Retina (tissue), 1 donor: ENCODE results near the gene UQCRFS1.
"Not testable (repeated sequence)": the region's sequence is repeated elsewhere in the genome, so short reads cannot be mapped to it uniquely, and the experiment has no call there.

Source experiments
- DNase-seq: peaks from one replicate; pipeline ENCODE4 v3.0.0-alpha.2; 2016

UQCRFS1 gene

DNA sequence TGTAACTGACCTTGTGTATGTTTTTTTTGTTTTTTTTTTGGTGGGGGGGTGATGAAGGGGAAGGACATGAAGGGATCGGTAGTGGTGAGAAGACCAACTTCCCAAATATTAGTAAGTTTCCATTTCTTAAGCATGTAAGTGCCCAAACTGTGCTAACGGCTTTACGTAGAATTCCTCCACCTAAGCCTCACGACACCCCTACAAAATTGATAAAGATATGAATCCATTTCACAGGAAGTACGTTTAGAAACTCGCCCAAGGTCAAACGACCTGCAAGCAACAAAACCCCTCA, 649 bp downstream of the UQCRFS1 start:
- DNase-seq: no peak

DNA sequence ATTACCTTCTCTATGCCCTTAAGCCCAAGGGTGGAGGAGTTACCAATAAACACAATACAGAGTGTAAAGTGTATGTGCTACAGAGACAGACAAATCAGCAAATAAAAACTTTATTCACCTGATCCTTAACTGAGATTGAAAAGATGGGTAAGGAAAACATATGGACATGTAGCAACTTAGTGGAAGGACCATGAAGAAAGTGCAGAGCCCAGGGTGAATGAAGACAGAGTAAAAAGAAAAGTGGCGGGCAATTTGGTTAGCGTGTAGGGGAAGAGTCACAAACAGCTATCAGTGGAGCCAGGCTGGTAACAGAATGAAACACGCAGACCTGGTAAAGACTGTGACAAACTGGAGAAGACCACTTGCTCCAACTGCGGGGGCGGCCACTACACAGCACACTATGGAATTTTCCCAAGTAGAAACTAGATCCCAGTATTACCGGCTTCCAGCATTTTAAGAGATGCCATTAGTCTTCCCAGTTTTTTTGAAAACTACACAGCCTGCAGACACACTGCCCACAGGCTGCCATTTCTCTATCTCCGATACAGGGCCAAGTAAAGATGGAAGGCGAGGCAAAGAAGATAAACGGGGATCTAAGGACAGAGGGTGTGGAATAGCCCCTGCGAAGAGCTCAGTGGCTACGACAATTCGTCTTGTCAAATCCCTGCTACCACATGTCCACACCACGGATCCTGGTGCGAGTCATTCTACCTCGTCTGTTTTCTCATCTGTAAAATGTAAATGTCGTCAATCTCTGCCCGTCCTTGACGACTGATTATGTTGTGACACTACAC, 1.2 kb downstream of the UQCRFS1 start:
- no peak for DNase-seq

GRCh38 chr19:29211041-29211440, 1.9 kb downstream of the UQCRFS1 start:
- DNase-seq: not testable (repeated sequence)

GRCh38 chr19:29210502-29210901, 2.4 kb downstream of the UQCRFS1 start:
- DNase-seq: not testable (repeated sequence)

- DNase-seq: not testable (repeated sequence)
These were observed 5.4 kb downstream of the UQCRFS1 start for GRCh38 chr19:29207403-29208187.

- no peak for DNase-seq
These were observed 6.5 kb downstream of the UQCRFS1 start for GRCh38 chr19:29206453-29206852.

DNA sequence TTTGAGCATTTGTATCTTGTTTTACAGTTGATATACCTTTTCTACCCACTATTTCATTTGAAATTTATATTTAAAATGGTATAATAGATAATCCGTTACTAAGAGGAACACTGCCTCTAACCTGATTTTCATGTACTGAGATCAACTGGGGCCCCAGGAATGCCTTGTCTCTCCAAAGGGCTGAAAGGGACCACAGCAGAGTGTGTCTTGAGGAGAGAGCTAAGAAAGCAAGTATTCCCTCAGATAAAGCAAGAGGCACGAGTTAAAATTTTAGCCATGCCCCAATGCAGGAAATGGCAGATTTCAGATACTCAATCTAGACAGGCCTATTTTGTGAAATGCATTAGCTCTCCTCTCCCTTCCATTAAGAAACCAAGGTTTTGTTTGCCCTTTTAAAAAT, 10.7 kb downstream of the UQCRFS1 start:
- DNase-seq: no peak

DNA sequence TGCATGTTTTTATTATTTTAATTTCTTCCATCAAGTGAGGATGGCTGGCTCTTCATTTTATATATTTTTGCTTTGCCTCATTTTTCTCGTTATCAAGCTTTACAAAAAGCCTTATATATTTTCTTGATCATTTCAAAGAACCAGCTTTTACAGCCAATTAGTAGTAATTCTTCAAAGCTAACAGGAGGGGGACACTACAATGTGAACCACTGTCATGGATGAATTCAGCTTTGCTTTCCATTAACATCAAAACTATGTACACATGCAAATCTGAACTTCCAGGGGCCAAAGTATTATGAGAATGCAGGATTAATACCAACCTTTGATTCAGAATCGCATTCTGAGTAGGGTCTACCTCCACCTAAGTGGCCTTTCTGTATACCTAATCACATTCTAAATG, 11.1 kb downstream of the UQCRFS1 start:
- no peak for DNase-seq

DNA sequence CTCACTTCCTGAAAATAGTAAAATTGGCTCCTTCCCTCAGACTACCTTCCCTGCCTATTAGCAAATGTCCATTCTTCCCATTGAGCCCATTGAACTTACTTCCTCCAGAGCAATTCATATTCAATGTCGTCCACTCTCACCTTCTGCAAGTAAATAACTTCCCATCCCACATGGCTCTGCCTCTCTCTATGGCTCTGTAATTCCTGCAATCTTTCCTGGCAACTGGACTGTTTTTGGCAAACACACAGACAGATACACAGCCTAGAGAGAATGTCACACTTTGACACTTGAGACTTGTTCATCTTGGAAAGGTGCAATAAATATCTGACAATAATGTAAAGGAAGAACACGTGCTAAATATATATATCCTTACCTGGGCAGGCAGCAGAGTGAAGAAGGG, 18.3 kb downstream of the UQCRFS1 start:
- no peak for DNase-seq

- no peak for DNase-seq
These were observed 19.8 kb downstream of the UQCRFS1 start for GRCh38 chr19:29193155-29193554.

DNA sequence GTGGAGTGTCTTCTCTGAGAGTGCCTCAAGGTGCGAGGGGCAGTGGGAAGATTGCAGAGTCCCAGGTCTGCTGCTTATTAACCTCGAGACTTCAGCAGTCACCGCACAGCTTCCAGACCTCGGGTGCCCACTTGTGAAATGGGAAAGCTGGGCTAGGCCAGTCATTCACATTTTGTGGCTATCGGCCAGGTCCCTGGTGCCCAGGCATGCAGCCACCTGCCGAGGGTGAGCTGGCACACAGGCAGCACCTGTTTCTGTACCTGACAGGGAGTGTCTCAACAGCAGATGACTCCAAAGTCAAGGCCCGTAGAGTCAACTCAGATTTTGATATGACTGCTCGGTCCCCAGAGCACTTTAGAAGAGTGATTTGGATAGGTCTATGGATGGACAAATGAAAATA, 21.9 kb downstream of the UQCRFS1 start:
- DNase-seq: no peak

DNA sequence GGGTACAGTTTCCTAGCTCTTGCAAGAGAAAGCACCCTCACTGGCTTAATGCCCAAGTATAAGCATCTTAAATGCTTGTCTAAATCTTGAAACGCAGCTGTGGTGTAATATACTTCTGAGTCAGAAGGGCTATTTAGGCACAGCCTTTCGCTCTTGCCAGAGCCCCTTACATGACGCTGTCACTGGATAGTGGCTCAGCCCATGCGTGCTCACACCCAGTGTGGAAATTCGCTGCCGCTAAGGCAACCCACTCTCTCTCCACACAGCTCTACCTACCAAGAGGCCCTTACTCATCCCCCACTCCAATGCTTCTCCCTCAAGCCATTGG, 24.0 kb downstream of the UQCRFS1 start:
- no peak for DNase-seq

GRCh38 chr19:29188289-29189032, 24.5 kb downstream of the UQCRFS1 start:
- no peak for DNase-seq

- no peak for DNase-seq
These were observed 25.3 kb downstream of the UQCRFS1 start for GRCh38 chr19:29187676-29188075.

- no peak for DNase-seq
These were observed 27.5 kb downstream of the UQCRFS1 start for GRCh38 chr19:29185427-29185826.

DNA sequence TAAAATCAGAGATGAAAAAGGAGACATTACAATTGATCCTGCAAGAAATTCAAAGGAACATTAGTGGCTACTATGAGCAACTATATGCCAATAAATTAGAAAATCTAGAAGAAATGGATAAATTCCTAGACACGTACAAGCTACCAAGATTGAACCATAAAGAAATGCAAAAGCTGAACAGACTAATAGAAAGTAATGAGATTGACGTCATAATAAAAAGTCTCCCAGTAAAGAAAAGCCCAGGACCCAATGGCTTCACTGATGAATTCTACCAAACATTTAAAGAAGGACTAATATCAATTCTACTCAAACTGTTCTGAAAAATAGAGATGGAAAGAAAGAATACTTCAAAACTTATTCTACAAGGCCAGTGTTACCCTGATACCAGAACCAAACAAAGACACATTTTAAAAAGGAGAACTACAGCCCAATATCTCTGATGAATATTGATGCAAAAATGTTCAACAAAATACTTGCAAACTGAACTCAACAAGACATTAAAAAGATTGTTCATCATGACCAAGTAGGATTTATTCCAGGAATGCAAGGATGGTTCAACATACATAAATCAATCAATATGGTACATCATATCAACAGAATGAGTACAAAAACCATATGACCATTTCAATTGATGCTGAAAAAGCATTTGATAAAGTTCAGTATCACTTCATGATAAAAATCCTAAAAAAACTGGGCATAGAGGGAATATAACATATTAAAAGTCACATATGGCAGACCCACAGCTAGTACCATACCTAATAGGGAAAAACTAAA, 35.8 kb downstream of the UQCRFS1 start:
- DNase-seq: no peak

DNA sequence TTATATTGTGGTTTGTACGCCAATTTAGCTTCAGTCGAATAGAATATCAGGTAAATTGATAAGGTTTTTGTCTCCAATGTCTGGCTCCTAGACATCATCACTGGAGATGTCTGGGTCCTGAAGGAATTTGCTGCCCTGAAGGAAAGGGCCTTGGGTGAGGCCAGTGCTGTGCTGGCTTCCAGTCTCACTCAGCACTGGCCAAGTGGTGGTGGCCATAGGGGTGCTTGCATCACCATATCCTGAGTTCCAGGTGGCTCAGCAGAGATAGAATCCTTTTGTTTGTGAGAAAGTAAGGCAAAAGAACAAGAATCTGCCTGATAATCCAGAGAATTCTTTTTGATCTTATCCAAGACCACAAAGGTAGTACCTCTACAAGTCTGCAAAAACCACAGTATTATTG, 39.1 kb downstream of the UQCRFS1 start:
- DNase-seq: no peak

DNA sequence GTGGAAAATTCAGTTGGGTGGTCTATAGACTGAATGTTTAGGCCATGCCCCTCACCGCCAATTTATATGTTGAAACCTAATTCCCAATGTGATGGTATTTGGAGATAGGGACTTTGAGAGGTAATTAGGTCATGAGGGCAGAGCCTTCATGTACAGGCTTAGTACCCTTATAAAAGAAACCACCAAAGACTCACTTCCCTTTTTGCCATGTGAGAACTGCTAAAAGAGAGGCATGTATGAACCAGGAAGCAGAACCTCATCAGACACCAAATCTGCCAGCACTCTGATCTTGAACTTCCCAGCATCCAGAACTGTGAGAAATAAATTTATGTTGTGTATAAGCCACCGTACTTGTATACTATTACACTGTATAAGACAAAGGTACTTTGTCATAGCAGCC, 40.6 kb downstream of the UQCRFS1 start:
- no peak for DNase-seq

GRCh38 chr19:29171525-29171924, 41.4 kb downstream of the UQCRFS1 start:
- DNase-seq: no peak

DNA sequence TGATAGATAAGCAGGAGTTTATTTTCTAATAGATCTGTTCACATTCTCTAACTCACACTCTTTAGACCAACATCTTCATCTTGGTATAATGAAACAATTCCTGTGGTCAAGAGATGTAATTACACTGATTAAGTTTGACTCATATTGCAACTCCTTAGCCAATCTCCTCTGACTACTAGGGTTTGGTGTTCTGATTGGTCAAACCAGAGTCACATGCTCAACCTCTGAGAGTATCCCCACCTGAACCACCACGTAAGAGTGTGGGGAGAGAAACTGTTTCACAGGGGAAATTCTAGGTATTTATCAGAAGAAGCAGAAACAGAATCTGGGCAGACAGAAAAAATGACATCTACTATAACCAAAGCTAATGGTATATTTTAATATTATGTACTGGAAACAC, 42.4 kb downstream of the UQCRFS1 start:
- DNase-seq: no peak

DNA sequence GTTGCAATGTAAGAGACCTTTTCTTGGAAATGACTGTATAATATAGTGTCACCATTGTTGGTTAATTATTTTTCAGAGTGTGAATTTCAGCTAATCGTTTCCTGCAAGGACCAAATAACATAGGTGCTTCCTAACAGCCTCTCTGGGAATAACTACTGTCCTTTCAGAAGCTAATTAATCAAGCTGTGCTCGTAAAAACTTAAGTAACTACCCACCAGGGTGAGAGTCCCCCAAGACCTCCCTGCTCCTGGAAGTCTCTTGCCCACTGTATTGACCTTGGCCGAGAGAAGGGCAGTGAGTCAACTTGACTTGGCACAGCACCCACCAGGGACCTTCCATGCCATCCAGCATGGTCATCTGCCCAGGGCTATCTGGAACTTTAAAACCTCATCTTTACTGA, 50.3 kb downstream of the UQCRFS1 start:
- DNase-seq: no peak

- DNase-seq: no peak
These were observed 57.3 kb downstream of the UQCRFS1 start for GRCh38 chr19:29155683-29156082.
